K562 (cell line): ENCODE results near the gene GTF2I. TPM values are rescaled to one million over a fixed set of nuclear protein-coding genes. Genes with fewer than 3 reads are reported as not detected.

Source experiments
- CCNT2 ChIP-seq: IDR thresholded peaks from 2 replicates; pipeline ENCODE4 v1.6.1; 2011; ENCODE audit warnings: borderline replicate concordance, low read depth, mild to moderate bottlenecking, moderate library complexity, mixed read lengths, low read length; ENCODE audit not compliant: insufficient read length; ENCODE audit errors: extremely low read depth
- E2F5 ChIP-seq: sonication (generic); formaldehyde crosslinking; IDR thresholded peaks from 2 replicates; pipeline ENCODE4 v1.8.0; 2022; ENCODE audit warnings: mild to moderate bottlenecking, missing genetic modification reagents
- EP300 ChIP-seq: IDR thresholded peaks from 2 replicates; pipeline ENCODE4 v1.6.1; 2012; ENCODE audit warnings: low read length, improper control_type of control experiment
- EP400 ChIP-seq: fragments of 450-650 bp; IDR thresholded peaks from 2 replicates; pipeline ENCODE4 v1.6.1; 2017; ENCODE audit warnings: antibody characterized with exemption, mild to moderate bottlenecking, moderate library complexity
- FUS ChIP-seq: fragments of 200-400 bp; formaldehyde crosslinking; optimal IDR thresholded peaks from 2 replicates; pipeline ENCODE3; 2017; ENCODE audit warnings: low read depth, low read length
- GTF2E2 ChIP-seq: fragments of 200-800 bp; sonication (Bioruptor generic); IDR thresholded peaks from 2 replicates; pipeline ENCODE4 v1.6.1; 2016; ENCODE audit warnings: missing genetic modification characterization, missing compliant biosample characterization
- IRF1 ChIP-seq: sonication (generic); formaldehyde crosslinking; IDR thresholded peaks from 2 replicates; pipeline ENCODE4 v1.8.0; 2022; ENCODE audit warnings: missing genetic modification reagents, mild to moderate bottlenecking, borderline replicate concordance
- MBD2 ChIP-seq: sonication (generic); IDR thresholded peaks from 2 replicates; pipeline ENCODE4 v1.6.1; 2016; ENCODE audit warnings: low read depth, borderline replicate concordance
- MLX ChIP-seq, 2 experiments: fragments of 450-650 bp in 1 of 2; sonication (generic) in 1 of 2; formaldehyde crosslinking; conservative IDR thresholded peaks; 2 replicates each; pipeline versions ENCODE4 v1.4.0 to v1.8.1; 2020 to 2022; ENCODE audit warnings: mild to moderate bottlenecking in 1 of 2, missing genetic modification reagents in 1 of 2
- NONO ChIP-seq, 2 experiments: fragments of 200-400 bp in 1 of 2; fragments of 450-650 bp in 1 of 2; formaldehyde crosslinking in 1 of 2; IDR thresholded peaks; 2 replicates each; pipeline ENCODE4 v1.6.1; 2017; ENCODE audit warnings: low read depth in 2 of 2, mild to moderate bottlenecking in 2 of 2, moderate library complexity in 2 of 2, low read length in 1 of 2
- NR0B1 ChIP-seq: fragments of 450-650 bp; IDR thresholded peaks from one replicate; pipeline ENCODE4 v1.6.1; 2018; ENCODE audit warnings: mild to moderate bottlenecking, moderate library complexity; ENCODE audit not compliant: partially characterized antibody
- PHF21A ChIP-seq: fragments of 450-650 bp; IDR thresholded peaks from 2 replicates; pipeline ENCODE4 v1.6.1; 2017; ENCODE audit warnings: low read depth, borderline replicate concordance
- RB1 ChIP-seq: fragments of 450-650 bp; IDR thresholded peaks from 2 replicates; pipeline ENCODE4 v1.6.1; 2017; ENCODE audit warnings: low read depth, mild to moderate bottlenecking
- RBM14 ChIP-seq: fragments of 200-400 bp; formaldehyde crosslinking; IDR thresholded peaks from 2 replicates; pipeline ENCODE4 v1.6.1; 2018; ENCODE audit warnings: low read depth, mild to moderate bottlenecking, low read length, moderate library complexity, borderline replicate concordance; ENCODE audit not compliant: insufficient read depth
- SMARCE1 ChIP-seq: fragments of 450-650 bp; IDR thresholded peaks from 2 replicates; pipeline ENCODE4 v1.7.1; 2016; ENCODE audit warnings: mild to moderate bottlenecking
- SOX6 ChIP-seq: fragments of 450-650 bp; IDR thresholded peaks from 2 replicates; pipeline ENCODE4 v1.6.1; 2014; ENCODE audit warnings: mild to moderate bottlenecking
- ZBTB12 ChIP-seq: fragments of 250-450 bp; sonication (Bioruptor Pico); IDR thresholded peaks from 2 replicates; pipeline ENCODE4 v1.4.0; 2020
- ZFPM2 ChIP-seq: fragments of 250-450 bp; sonication (Bioruptor Pico); IDR thresholded peaks from 2 replicates; pipeline ENCODE4 v1.5.1; 2022; ENCODE audit warnings: mild to moderate bottlenecking
- ZNF143 ChIP-seq: sonication (generic); formaldehyde crosslinking; IDR thresholded peaks from 2 replicates; pipeline ENCODE4 v1.9.0; 2022; ENCODE audit warnings: mild to moderate bottlenecking, missing genetic modification reagents
- ZNF395 ChIP-seq: fragments of 200-800 bp; sonication (Bioruptor generic); IDR thresholded peaks from 2 replicates; pipeline ENCODE4 v1.6.1; 2017; ENCODE audit warnings: missing genetic modification characterization, missing compliant biosample characterization
- polyA plus RNA-seq, 8 experiments: library from polyadenylated mRNA; depleted of rRNA in 4 of 8; stranded (reverse) in 5 of 8; unstranded in 3 of 8; fragments of >200 nt; fragmentation: Nextera tagmentation in 2 of 8; fragmentation: Illumina TruSeq in 1 of 8; extraction: Ambion mirVana in 2 of 8; extraction: Trizol in 1 of 8; gene quantifications; 2 replicates each; pipeline versions ENCODE4 v1.2.1 to v1.2.3, GENCODE V29; 2011 to 2014; ENCODE audit warnings: inconsistent platforms in 1 of 8, missing spikeins in 1 of 8
- total RNA-seq, 7 experiments: library from RNA; depleted of rRNA in 6 of 7; stranded (reverse); fragments of >200 nt in 6 of 7; fragmentation: Illumina TruSeq in 2 of 7; extraction: Trizol in 2 of 7; gene quantifications; 2 replicates each; pipeline versions ENCODE4 v1.2.1 to v1.2.3, GENCODE V29; 2011 to 2021; ENCODE audit warnings: low replicate concordance in 1 of 7

The GTF2I gene
- total and polyA plus RNA-seq, 9 of the 15 experiments (the other 6 are each of a cell fraction or from before 2014, with no cell fraction given) = 8.4 to 161 (median 90.0) TPM

GRCh38 chr7:74656837-74657691 is 454 bp upstream of the GTF2I start (continued):
- TF ChIP-seq ZNF395 (CRISPR knock-in tag) = peak; percentile 15; the same call in 1 of the 2 replicates
- peak; percentile 93 for TF ChIP-seq PHF21A
- 0 out of 4 replicates have a peak, but pooled peaks of 1 of the 2 experiments have one; percentile 28 for TF ChIP-seq MLX (CRISPR knock-in tag; conservative IDR thresholded peaks at IDR 0.05)
- TF ChIP-seq MBD2 = peak; percentile 71
- TF ChIP-seq ZBTB12 (CRISPR knock-in tag) = no peak
- TF ChIP-seq RBM14 = 0 out of 2 replicates have a peak, but pooled peaks have one; percentile 76
- TF ChIP-seq ZFPM2 (CRISPR knock-in tag) = peak; percentile 89
- peak in 1 of 2 experiments; percentile 27; a peak in 1 of 4 replicates for TF ChIP-seq NONO (IDR thresholded peaks at IDR 0.05; ENCODE audit: low read depth in 2 of 2, low read length in 1 of 2)
- TF ChIP-seq GTF2E2 (tag) = 0 out of 2 replicates have a peak, but pooled peaks have one; percentile 74
- peak; percentile 10; the same call in 1 of the 2 replicates for TF ChIP-seq SOX6
- no peak for TF ChIP-seq EP300
- no peak for TF ChIP-seq NR0B1
- peak; percentile 14 for TF ChIP-seq FUS
- TF ChIP-seq CCNT2 = peak; percentile 64
- no peak; the same call in none of the 2 replicates for TF ChIP-seq SMARCE1
- TF ChIP-seq ZNF143 (CRISPR knock-in tag) = peak; percentile 90
- peak; percentile 85 for TF ChIP-seq RB1
- 0 out of 2 replicates have a peak, but pooled peaks have one; percentile 29 for TF ChIP-seq E2F5 (CRISPR knock-in tag)
- TF ChIP-seq EP400 = peak; percentile 82
- TF ChIP-seq IRF1 (CRISPR knock-in tag) = no peak
